Measurements from ENCODE around the gene CDH23. TPM values are rescaled to one million over a fixed set of nuclear protein-coding genes. Genes with fewer than 3 reads are reported as not detected.
A peak's percentile ranks its signal among the peaks of the same experiment; 100 is the strongest.

CDH23 gene
- total RNA-seq, 6 donors from 2014 or later = 4.7 to 29.3 (median 10.4) TPM

GRCh38 chr10:71744897-71745663, 348.4 kb downstream of the CDH23 start:
- DNase-seq (no peak), ATAC-seq (ENCODE audit: low FRiP score in 2 of 2) (no peak)
- TF ChIP-seq POLR2AphosphoS5 (IDR thresholded peaks at IDR 0.05) = no peak
- TF ChIP-seq POLR2A (IDR thresholded peaks at IDR 0.05) = no peak
- TF ChIP-seq EP300 (IDR thresholded peaks at IDR 0.05) = no peak
- TF ChIP-seq CTCF (IDR thresholded peaks at IDR 0.05) = no peak
- Histone ChIP-seq H3K9me3 (peaks cover 0 to 7% (median 2%) of the 10 kb centered on the region in 4 donors), H3K27ac (peak overlapping the region in 3 of 4 donors; percentile 83 to 87 (median 85)), H3K36me3 (peaks cover 0 to 7% (median 0%) of the 10 kb centered on the region in 4 donors), H3K4me1 (peaks cover 54 to 67% (median 62%) of the 10 kb centered on the region in 4 donors), H3K27me3 (no peaks in the 10 kb centered on the region), H3K4me3 (no peak overlapping the region)
- 83 to 87% methylated on average over 5 to 8 of the region's 8 CpGs for WGBS, 2 donors

- H3K4me3 ChIP-seq = no peak overlapping the region
- H3K27ac ChIP-seq = peak overlapping the region; percentile 83 to 87 (median 84)
- peaks cover 0 to 14% (median 4%) of the 10 kb centered on the region in 4 donors for H3K36me3 ChIP-seq
- TF ChIP-seq POLR2AphosphoS5 (IDR thresholded peaks at IDR 0.05) (no peak), CTCF (IDR thresholded peaks at IDR 0.05) (no peak), POLR2A (IDR thresholded peaks at IDR 0.05) (no peak), EP300 (IDR thresholded peaks at IDR 0.05) (no peak)
- H3K9me3 ChIP-seq = peaks cover 0 to 7% (median 2%) of the 10 kb centered on the region in 4 donors
- DNase-seq (no peak), ATAC-seq (ENCODE audit: low FRiP score in 2 of 2) (no peak)
- H3K4me1 ChIP-seq = peaks cover 54 to 67% (median 61%) of the 10 kb centered on the region in 4 donors
- WGBS, 2 donors = 90 to 93% methylated on average over 2 of the region's 2 CpGs
- H3K27me3 ChIP-seq = no peaks in the 10 kb centered on the region
These were observed 349.0 kb downstream of the CDH23 start for GRCh38 chr10:71745664-71746250.

- peak overlapping the region; percentile 83 to 87 (median 84) for H3K27ac ChIP-seq
- TF ChIP-seq CTCF (IDR thresholded peaks at IDR 0.05) (peak in 3 of 6 experiments; percentile 17 to 37 (median 17)), POLR2A (IDR thresholded peaks at IDR 0.05) (no peak), POLR2AphosphoS5 (IDR thresholded peaks at IDR 0.05) (peak; percentile 25 to 55), EP300 (IDR thresholded peaks at IDR 0.05) (no peak)
- peaks cover 0 to 21% (median 6%) of the 10 kb centered on the region in 4 donors for H3K36me3 ChIP-seq
- peaks cover 57 to 65% (median 63%) of the 10 kb centered on the region in 4 donors for H3K4me1 ChIP-seq
- WGBS, 2 donors = 39 to 51% methylated on average over 9 to 13 of the region's 13 CpGs
- peak in 1 of 2 donors; percentile 63 for ATAC-seq (ENCODE audit: low FRiP score in 2 of 2)
- H3K4me3 ChIP-seq = no peak overlapping the region
- peaks cover 0 to 7% (median 2%) of the 10 kb centered on the region in 4 donors for H3K9me3 ChIP-seq
- peak in 1 of 2 donors; percentile 77 for DNase-seq
- H3K27me3 ChIP-seq = no peaks in the 10 kb centered on the region
These were observed 349.8 kb downstream of the CDH23 start for GRCh38 chr10:71746344-71747037.

GRCh38 chr10:71747039-71747531, 350.4 kb downstream of the CDH23 start:
- DNase-seq (no peak), ATAC-seq (ENCODE audit: low FRiP score in 2 of 2) (no peak)
- Histone ChIP-seq H3K9me3 (peaks cover 0 to 7% (median 2%) of the 10 kb centered on the region in 4 donors), H3K4me3 (no peak overlapping the region), H3K27ac (peak overlapping the region; percentile 83 to 87 (median 84)), H3K4me1 (peaks cover 60 to 67% (median 64%) of the 10 kb centered on the region in 4 donors), H3K27me3 (no peaks in the 10 kb centered on the region), H3K36me3 (peaks cover 0 to 27% (median 8%) of the 10 kb centered on the region in 4 donors)
- TF ChIP-seq CTCF (IDR thresholded peaks at IDR 0.05) = no peak
- no peak for TF ChIP-seq POLR2A (IDR thresholded peaks at IDR 0.05)
- TF ChIP-seq EP300 (IDR thresholded peaks at IDR 0.05) = no peak
- no peak for TF ChIP-seq POLR2AphosphoS5 (IDR thresholded peaks at IDR 0.05)
- 50 to 51% methylated on average over 2 of the region's 2 CpGs for WGBS, 2 donors

Measured in upper lobe of left lung (tissue), 6 donors.